ENCODE results near the gene ATP2C1. TPM values are rescaled to one million over a fixed set of nuclear protein-coding genes. Genes with fewer than 3 reads are reported as not detected.
"Not testable (repeated sequence)": the region's sequence is repeated elsewhere in the genome, so short reads cannot be mapped to it uniquely, and the experiment has no call there.

ATP2C1 gene
- total RNA-seq, 2 donors from 2014 or later, result 100 to 109 TPM

- Mint-ChIP-seq H3K36me3 (no peaks in the 10 kb centered on the region), H3K9me3 (no peaks in the 10 kb centered on the region), H3K4me3 (no peak overlapping the region), H3K27ac (no peak overlapping the region), H3K4me1 (ENCODE audit: low read depth in 2 of 2) (peaks cover 6% of the 10 kb centered on the region in 2 donors), H3K27me3 (no peaks in the 10 kb centered on the region)
- no peak for DNase-seq (ENCODE audit: low spot score)
- ATAC-seq, result no peak
These were observed 137.8 kb downstream of the ATP2C1 start for GRCh38 chr3:131031660-131032059.

- H3K4me1 Mint-ChIP-seq (ENCODE audit: low read depth in 2 of 2), result no peaks in the 10 kb centered on the region
- H3K4me3 Mint-ChIP-seq, result no peak overlapping the region
- ATAC-seq (no peak), DNase-seq (ENCODE audit: low spot score) (no peak)
- H3K36me3 Mint-ChIP-seq, result no peaks in the 10 kb centered on the region
- no peaks in the 10 kb centered on the region for H3K27me3 Mint-ChIP-seq
- no peaks in the 10 kb centered on the region for H3K9me3 Mint-ChIP-seq
- H3K27ac Mint-ChIP-seq, result no peak overlapping the region
These were observed 139.7 kb downstream of the ATP2C1 start for GRCh38 chr3:131033480-131034080.

- Mint-ChIP-seq H3K27ac (no peak overlapping the region), H3K9me3 (no peaks in the 10 kb centered on the region), H3K4me3 (no peak overlapping the region), H3K36me3 (no peaks in the 10 kb centered on the region), H3K4me1 (ENCODE audit: low read depth in 2 of 2) (peaks cover 0 to under 1% of the 10 kb centered on the region in 2 donors), H3K27me3 (no peaks in the 10 kb centered on the region)
- ATAC-seq (no peak), DNase-seq (ENCODE audit: low spot score) (no peak)
These were observed 142.4 kb downstream of the ATP2C1 start for GRCh38 chr3:131036200-131036816.

GRCh38 chr3:131036986-131037385, 143.1 kb downstream of the ATP2C1 start:
- Mint-ChIP-seq H3K4me1 (ENCODE audit: low read depth in 2 of 2) (peaks cover 4 to 5% of the 10 kb centered on the region in 2 donors), H3K36me3 (no peaks in the 10 kb centered on the region), H3K27me3 (no peaks in the 10 kb centered on the region), H3K27ac (no peak overlapping the region), H3K4me3 (no peak overlapping the region), H3K9me3 (no peaks in the 10 kb centered on the region)
- DNase-seq (ENCODE audit: low spot score) (no peak), ATAC-seq (no peak)

GRCh38 chr3:131038326-131038725, 144.4 kb downstream of the ATP2C1 start:
- Mint-ChIP-seq H3K27me3 (no peaks in the 10 kb centered on the region), H3K9me3 (peaks cover 2% of the 10 kb centered on the region), H3K4me3 (no peak overlapping the region), H3K36me3 (peaks cover 5% of the 10 kb centered on the region), H3K27ac (no peak overlapping the region), H3K4me1 (ENCODE audit: low read depth in 2 of 2) (peaks cover 4 to 13% of the 10 kb centered on the region in 2 donors)
- ATAC-seq (no peak), DNase-seq (ENCODE audit: low spot score) (no peak)

GRCh38 chr3:131042271-131042985, 148.5 kb downstream of the ATP2C1 start:
- H3K36me3 Mint-ChIP-seq, result peaks cover 32% of the 10 kb centered on the region
- ATAC-seq; DNase-seq (ENCODE audit: low spot score); H3K4me3 Mint-ChIP-seq; H3K27me3 Mint-ChIP-seq: not testable (repeated sequence)
- H3K27ac Mint-ChIP-seq, result peak overlapping the region in 1 of 2 donors; percentile 70
- peaks cover 4 to 13% of the 10 kb centered on the region in 2 donors for H3K4me1 Mint-ChIP-seq (ENCODE audit: low read depth in 2 of 2)
- peaks cover 23% of the 10 kb centered on the region for H3K9me3 Mint-ChIP-seq

- H3K4me1 Mint-ChIP-seq (ENCODE audit: low read depth in 2 of 2), result peaks cover 0 to 11% of the 10 kb centered on the region in 2 donors
- no peak overlapping the region for H3K4me3 Mint-ChIP-seq
- peaks cover 23% of the 10 kb centered on the region for H3K9me3 Mint-ChIP-seq
- peaks cover 33% of the 10 kb centered on the region for H3K36me3 Mint-ChIP-seq
- H3K27me3 Mint-ChIP-seq, result no peaks in the 10 kb centered on the region
- ATAC-seq (no peak), DNase-seq (ENCODE audit: low spot score) (no peak)
- no peak overlapping the region for H3K27ac Mint-ChIP-seq
These were observed 153.7 kb downstream of the ATP2C1 start for GRCh38 chr3:131047582-131047981.

GRCh38 chr3:131048030-131048429, 154.1 kb downstream of the ATP2C1 start:
- no peak for ATAC-seq
- Mint-ChIP-seq H3K27me3 (no peaks in the 10 kb centered on the region), H3K4me3 (no peak overlapping the region), H3K27ac (no peak overlapping the region), H3K36me3 (peaks cover 31% of the 10 kb centered on the region), H3K4me1 (ENCODE audit: low read depth in 2 of 2) (peaks cover 0 to 6% of the 10 kb centered on the region in 2 donors), H3K9me3 (peaks cover 23% of the 10 kb centered on the region)
- no peak for DNase-seq (ENCODE audit: low spot score)

GRCh38 chr3:131050001-131050400, 156.1 kb downstream of the ATP2C1 start:
- no peak overlapping the region for H3K27ac Mint-ChIP-seq
- ATAC-seq, result no peak
- H3K27me3 Mint-ChIP-seq, result no peaks in the 10 kb centered on the region
- H3K36me3 Mint-ChIP-seq, result peaks cover 13% of the 10 kb centered on the region
- DNase-seq (ENCODE audit: low spot score), result no peak
- H3K4me3 Mint-ChIP-seq, result no peak overlapping the region
- peaks cover 0 to 3% of the 10 kb centered on the region in 2 donors for H3K4me1 Mint-ChIP-seq (ENCODE audit: low read depth in 2 of 2)
- H3K9me3 Mint-ChIP-seq, result peaks cover 8% of the 10 kb centered on the region

- Mint-ChIP-seq H3K4me3 (no peak overlapping the region), H3K36me3 (no peaks in the 10 kb centered on the region), H3K27me3 (no peaks in the 10 kb centered on the region), H3K4me1 (ENCODE audit: low read depth in 2 of 2) (no peaks in the 10 kb centered on the region), H3K9me3 (no peaks in the 10 kb centered on the region), H3K27ac (no peak overlapping the region)
- ATAC-seq (no peak), DNase-seq (ENCODE audit: low spot score) (no peak)
These were observed 159.4 kb downstream of the ATP2C1 start for GRCh38 chr3:131053043-131053859.

Other genes with a start within 250 kb of the ATP2C1 start
- 10 to 100 TPM; 29.0 to 30.8 TPM for gene PIK3R4, start 147.3 kb upstream of the ATP2C1 start, total RNA-seq
- 10 to 100 TPM in 1 of 2 donors, 1 to 10 TPM in 1; 8.8 to 12.2 TPM for gene ASTE1, start 132.7 kb downstream of the ATP2C1 start, total RNA-seq
- 1 to 10 TPM; 2.0 to 4.1 TPM for gene NEK11, start 132.8 kb downstream of the ATP2C1 start, total RNA-seq

Measured in natural killer cell treated with Interleukin-12 subunit alpha and Interleukin-12 subunit beta and Interleukin-15 and Interleukin-18, amount 100 ng/mL, for 72 hours (primary cell).